ENCODE measurements around the gene KMT2D.

KMT2D gene

GRCh38 chr12:49040364-49040855 lies 20.2 kb downstream of the KMT2D start:
- WGBS, 2 experiments (ENCODE audit: insufficient coverage in 2 of 2), result 97 to 98% methylated on average over 12 to 14 of the region's 14 CpGs
- Histone ChIP-seq H3K36me3 (ENCODE audit: control insufficient read depth, insufficient read depth, low read length) (peaks cover 99% of the 10 kb centered on the region), H3K27ac (ENCODE audit: low read depth, low read length, severe bottlenecking) (no peak overlapping the region), H3K4me3 (ENCODE audit: extremely low read depth, insufficient read depth, low read length, poor library complexity, severe bottlenecking) (no peak overlapping the region), H3K9me3 (ENCODE audit: control insufficient read depth, low read length) (no peaks in the 10 kb centered on the region), H3K4me1 (ENCODE audit: control insufficient read depth, insufficient read depth, low read length, poor library complexity, severe bottlenecking) (no peaks in the 10 kb centered on the region)

GRCh38 chr12:49039421-49040363 lies 20.9 kb downstream of the KMT2D start:
- Histone ChIP-seq H3K4me1 (ENCODE audit: control insufficient read depth, insufficient read depth, low read length, poor library complexity, severe bottlenecking) (no peaks in the 10 kb centered on the region), H3K36me3 (ENCODE audit: control insufficient read depth, insufficient read depth, low read length) (peaks cover 100% of the 10 kb centered on the region), H3K9me3 (ENCODE audit: control insufficient read depth, low read length) (no peaks in the 10 kb centered on the region), H3K27ac (ENCODE audit: low read depth, low read length, severe bottlenecking) (no peak overlapping the region), H3K4me3 (ENCODE audit: extremely low read depth, insufficient read depth, low read length, poor library complexity, severe bottlenecking) (no peak overlapping the region)
- 97 to 98% methylated on average over 20 to 21 of the region's 30 CpGs for WGBS, 2 experiments (ENCODE audit: insufficient coverage in 2 of 2)

DNA sequence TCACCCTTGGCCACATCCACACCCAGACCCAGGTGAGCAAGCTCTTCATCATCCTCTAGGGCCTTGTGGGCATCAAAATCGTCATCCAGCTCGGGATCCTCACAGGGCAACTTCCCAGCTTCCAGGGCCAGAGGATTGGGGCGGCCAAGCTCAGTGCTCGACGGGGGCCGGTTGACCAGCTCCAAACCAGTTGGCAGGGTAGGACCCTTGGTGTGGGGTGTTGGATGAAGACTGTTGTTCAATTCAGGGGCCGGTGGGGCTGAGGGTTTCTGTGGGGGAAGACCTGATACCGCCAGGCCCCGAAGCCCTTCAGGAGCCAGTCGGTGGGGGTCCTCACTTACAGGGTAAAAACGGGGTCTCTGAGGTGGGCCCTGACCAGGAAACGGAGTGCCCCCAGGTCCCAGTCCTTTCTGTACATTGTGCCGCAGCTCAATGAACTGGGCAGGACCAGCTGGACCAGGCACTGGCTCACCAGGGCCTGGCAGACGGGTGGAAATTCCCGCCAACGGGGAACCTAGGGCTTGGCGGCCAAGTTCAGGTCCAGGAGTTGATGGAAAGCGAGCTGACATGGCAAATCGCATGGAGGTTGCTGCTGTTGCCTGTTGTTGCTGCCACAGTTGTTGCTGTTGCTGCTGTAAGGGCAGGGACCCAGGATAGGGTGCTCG lies 22.2 kb downstream of the KMT2D start:
- Histone ChIP-seq H3K36me3 (ENCODE audit: control insufficient read depth, insufficient read depth, low read length) (peaks cover 100% of the 10 kb centered on the region), H3K4me3 (ENCODE audit: extremely low read depth, insufficient read depth, low read length, poor library complexity, severe bottlenecking) (no peak overlapping the region), H3K9me3 (ENCODE audit: control insufficient read depth, low read length) (no peaks in the 10 kb centered on the region), H3K4me1 (ENCODE audit: control insufficient read depth, insufficient read depth, low read length, poor library complexity, severe bottlenecking) (no peaks in the 10 kb centered on the region), H3K27ac (ENCODE audit: low read depth, low read length, severe bottlenecking) (no peak overlapping the region)
- WGBS, 2 experiments (ENCODE audit: insufficient coverage in 2 of 2), result 94 to 98% methylated on average over 20 of the region's 20 CpGs

GRCh38 chr12:49037947-49038237 lies 22.7 kb downstream of the KMT2D start:
- Histone ChIP-seq H3K27ac (ENCODE audit: low read depth, low read length, severe bottlenecking) (no peak overlapping the region), H3K4me3 (ENCODE audit: extremely low read depth, insufficient read depth, low read length, poor library complexity, severe bottlenecking) (no peak overlapping the region), H3K36me3 (ENCODE audit: control insufficient read depth, insufficient read depth, low read length) (peaks cover 100% of the 10 kb centered on the region), H3K9me3 (ENCODE audit: control insufficient read depth, low read length) (no peaks in the 10 kb centered on the region), H3K4me1 (ENCODE audit: control insufficient read depth, insufficient read depth, low read length, poor library complexity, severe bottlenecking) (no peaks in the 10 kb centered on the region)
- 92 to 100% methylated on average over 5 to 7 of the region's 7 CpGs for WGBS, 2 experiments (ENCODE audit: insufficient coverage in 2 of 2)

GRCh38 chr12:49037111-49037946 lies 23.3 kb downstream of the KMT2D start:
- Histone ChIP-seq H3K9me3 (ENCODE audit: control insufficient read depth, low read length) (no peaks in the 10 kb centered on the region), H3K4me1 (ENCODE audit: control insufficient read depth, insufficient read depth, low read length, poor library complexity, severe bottlenecking) (no peaks in the 10 kb centered on the region), H3K36me3 (ENCODE audit: control insufficient read depth, insufficient read depth, low read length) (peaks cover 100% of the 10 kb centered on the region), H3K27ac (ENCODE audit: low read depth, low read length, severe bottlenecking) (no peak overlapping the region), H3K4me3 (ENCODE audit: extremely low read depth, insufficient read depth, low read length, poor library complexity, severe bottlenecking) (no peak overlapping the region)
- WGBS, 2 experiments (ENCODE audit: insufficient coverage in 2 of 2), result 95 to 99% methylated on average over 7 to 9 of the region's 9 CpGs

GRCh38 chr12:49036029-49036428 lies 24.6 kb downstream of the KMT2D start:
- 80% methylated on average over 2 of the region's 4 CpGs; no CpG with 5 or more reads in 1 of the 2 experiments for WGBS, 2 experiments (ENCODE audit: insufficient coverage in 2 of 2)
- Histone ChIP-seq H3K4me1 (ENCODE audit: control insufficient read depth, insufficient read depth, low read length, poor library complexity, severe bottlenecking) (no peaks in the 10 kb centered on the region), H3K4me3 (ENCODE audit: extremely low read depth, insufficient read depth, low read length, poor library complexity, severe bottlenecking) (no peak overlapping the region), H3K36me3 (ENCODE audit: control insufficient read depth, insufficient read depth, low read length) (peaks cover 100% of the 10 kb centered on the region), H3K9me3 (ENCODE audit: control insufficient read depth, low read length) (no peaks in the 10 kb centered on the region), H3K27ac (ENCODE audit: low read depth, low read length, severe bottlenecking) (no peak overlapping the region)

DNA sequence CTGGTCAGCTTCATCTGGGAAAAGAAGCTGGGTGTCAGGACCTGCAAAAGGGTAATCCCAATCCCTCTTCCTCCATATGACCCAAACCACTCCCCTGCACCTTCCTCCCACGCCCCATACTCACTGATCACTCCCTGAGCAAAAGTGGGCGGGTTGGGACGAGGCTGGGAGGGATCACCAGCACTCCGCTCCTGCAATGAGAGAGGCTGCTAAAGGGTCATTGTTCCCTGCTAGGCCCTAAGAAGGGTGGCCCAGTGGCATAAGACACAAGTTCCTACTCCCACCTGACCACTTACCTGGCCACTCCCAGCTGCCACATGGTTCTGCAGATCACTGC lies 26.3 kb downstream of the KMT2D start:
- Histone ChIP-seq H3K4me1 (ENCODE audit: control insufficient read depth, insufficient read depth, low read length, poor library complexity, severe bottlenecking) (no peaks in the 10 kb centered on the region), H3K27ac (ENCODE audit: low read depth, low read length, severe bottlenecking) (no peak overlapping the region), H3K4me3 (ENCODE audit: extremely low read depth, insufficient read depth, low read length, poor library complexity, severe bottlenecking) (no peak overlapping the region), H3K9me3 (ENCODE audit: control insufficient read depth, low read length) (no peaks in the 10 kb centered on the region), H3K36me3 (ENCODE audit: control insufficient read depth, insufficient read depth, low read length) (peaks cover 100% of the 10 kb centered on the region)
- 91 to 95% methylated on average over 4 of the region's 4 CpGs for WGBS, 2 experiments (ENCODE audit: insufficient coverage in 2 of 2)

DNA sequence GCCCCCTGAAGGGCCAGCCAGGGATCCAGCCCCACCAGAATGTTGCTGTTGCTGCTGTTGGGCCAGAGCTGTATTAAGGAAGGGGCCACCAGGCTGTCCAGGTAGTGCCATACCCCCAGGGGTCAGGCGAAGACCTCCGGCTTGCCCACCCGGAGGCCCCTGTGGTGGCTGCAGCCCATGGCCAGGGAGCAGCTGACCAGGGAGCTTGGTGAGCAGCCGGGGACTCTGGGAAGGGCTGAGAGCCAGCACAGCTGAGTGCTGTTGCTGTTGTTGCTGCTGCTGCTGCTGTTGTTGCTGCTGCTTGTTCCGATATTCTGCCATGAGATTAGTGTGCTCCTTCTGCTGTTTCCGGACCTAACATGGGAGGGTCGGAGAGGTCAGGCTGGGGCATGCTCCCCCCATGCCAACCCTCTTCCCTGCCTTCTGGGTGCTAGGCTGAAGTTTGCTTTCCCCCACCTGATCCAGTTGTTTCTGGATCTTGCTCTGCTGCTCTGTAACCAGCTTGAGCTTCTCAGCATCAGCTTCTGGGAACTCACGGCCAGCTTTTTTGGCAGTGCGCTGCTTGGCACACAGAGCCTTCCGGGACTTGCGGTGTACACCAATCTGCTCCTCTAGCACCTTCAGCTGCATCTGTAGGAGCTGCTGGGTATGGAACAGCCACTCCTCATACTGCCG lies 26.8 kb downstream of the KMT2D start:
- H3K36me3 ChIP-seq (ENCODE audit: control insufficient read depth, insufficient read depth, low read length), result peaks cover 100% of the 10 kb centered on the region
- H3K9me3 ChIP-seq (ENCODE audit: control insufficient read depth, low read length), result no peaks in the 10 kb centered on the region
- no peaks in the 10 kb centered on the region for H3K4me1 ChIP-seq (ENCODE audit: control insufficient read depth, insufficient read depth, low read length, poor library complexity, severe bottlenecking)
- WGBS, 2 experiments (ENCODE audit: insufficient coverage in 2 of 2), result 96 to 98% methylated on average over 10 to 11 of the region's 12 CpGs
- no peak overlapping the region for H3K4me3 ChIP-seq (ENCODE audit: extremely low read depth, insufficient read depth, low read length, poor library complexity, severe bottlenecking)
- H3K27ac ChIP-seq (ENCODE audit: low read depth, low read length, severe bottlenecking), result no peak overlapping the region

DNA sequence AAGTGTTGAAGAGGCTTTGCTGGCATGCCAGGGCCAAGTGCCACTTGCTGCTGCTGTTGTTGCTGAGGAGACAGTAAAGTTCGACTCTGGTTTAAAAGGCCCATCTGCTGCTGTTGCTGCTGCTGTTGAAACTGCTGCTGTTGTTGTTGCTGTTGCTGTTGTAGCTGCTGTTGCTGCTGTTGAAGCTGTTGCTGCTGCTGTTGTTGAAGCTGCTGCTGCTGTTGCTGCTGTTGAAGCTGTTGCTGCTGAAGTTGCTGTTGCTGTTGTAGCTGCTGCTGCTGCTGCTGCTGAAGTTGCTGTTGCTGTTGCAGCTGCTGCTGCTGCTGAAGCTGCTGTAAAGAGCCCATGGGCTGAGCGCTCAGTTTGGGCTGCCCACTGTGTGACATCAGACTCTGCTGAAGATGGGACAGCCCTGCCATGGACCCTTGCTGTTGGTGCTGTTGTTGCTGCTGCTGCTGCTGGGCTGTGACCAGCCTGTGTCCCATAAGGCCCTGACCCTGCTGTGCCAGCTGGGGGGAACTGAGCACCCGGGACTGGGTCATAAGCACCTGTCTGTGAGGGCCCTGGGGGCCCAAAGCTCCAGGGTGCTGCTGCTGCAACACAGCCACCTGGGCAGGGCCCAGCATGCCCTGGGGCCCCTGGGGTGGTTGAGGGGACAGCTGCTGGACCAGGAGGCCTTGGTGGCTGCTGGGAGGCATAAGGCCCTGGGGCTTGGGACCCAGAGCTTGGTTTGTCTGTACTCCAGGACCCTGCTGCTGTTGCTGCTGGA lies 27.7 kb downstream of the KMT2D start:
- Histone ChIP-seq H3K9me3 (ENCODE audit: control insufficient read depth, low read length) (no peaks in the 10 kb centered on the region), H3K4me1 (ENCODE audit: control insufficient read depth, insufficient read depth, low read length, poor library complexity, severe bottlenecking) (no peaks in the 10 kb centered on the region), H3K36me3 (ENCODE audit: control insufficient read depth, insufficient read depth, low read length) (peaks cover 100% of the 10 kb centered on the region), H3K4me3 (ENCODE audit: extremely low read depth, insufficient read depth, low read length, poor library complexity, severe bottlenecking) (no peak overlapping the region), H3K27ac (ENCODE audit: low read depth, low read length, severe bottlenecking) (no peak overlapping the region)
- WGBS, 2 experiments (ENCODE audit: insufficient coverage in 2 of 2), result 93% methylated on average over 3 of the region's 3 CpGs
